Sigmoid colon (tissue), 4 donors: Measurements from ENCODE around the gene ACSL6.

ENCODE experiments used
- EP300 ChIP-seq, 4 donors: sonication (generic); formaldehyde crosslinking; IDR thresholded peaks; one replicate each; pipeline ENCODE4 v1.6.1; 2017; ENCODE audit warnings: antibody characterized with exemption in 4 of 4
- TF ChIP-seq, protein P1 (sequence below), 4 experiments: fragments of 450-650 bp in 3 of 4; fragments of 200-600 bp in 1 of 4; IDR thresholded peaks; one replicate each; pipeline ENCODE4 v1.5.1; 2016 to 2019; ENCODE audit warnings: antibody characterized with exemption in 4 of 4, mild to moderate bottlenecking in 3 of 4, moderate library complexity in 2 of 4

DNA sequence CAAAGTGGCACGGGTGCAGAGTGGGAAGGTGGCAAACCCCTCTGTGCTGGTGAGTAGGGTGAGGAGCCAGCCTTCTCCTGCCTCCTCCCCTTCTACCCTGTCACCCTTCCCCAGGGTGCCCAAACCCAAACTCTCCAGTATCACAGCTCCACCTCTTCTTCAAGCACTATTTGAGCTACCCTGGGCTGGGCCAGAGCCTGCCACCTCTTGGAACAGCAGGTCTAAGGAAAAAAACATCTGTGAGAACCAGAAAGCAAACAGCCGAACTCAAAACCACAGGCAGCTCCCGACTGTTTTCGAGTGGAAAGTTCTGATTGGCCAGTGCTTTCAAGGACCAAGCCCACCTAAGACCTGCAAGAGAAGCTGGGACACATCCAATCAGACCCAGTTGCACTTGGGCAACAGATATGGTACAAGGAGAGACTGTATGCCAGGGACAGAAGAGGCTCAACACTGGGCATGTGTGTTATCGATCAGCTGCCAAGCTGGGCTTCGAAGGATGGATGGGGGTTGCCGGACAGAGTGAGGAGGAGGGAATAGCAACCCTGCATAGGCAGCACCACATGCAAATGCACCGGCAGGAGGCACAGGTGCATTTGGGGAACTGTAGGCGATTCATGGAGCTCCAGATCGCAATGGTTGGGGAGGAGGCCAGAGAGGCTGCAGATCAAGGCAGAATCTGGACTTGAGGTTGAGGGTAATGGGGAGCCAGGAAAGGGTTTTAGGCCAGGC is 19.7 kb downstream of the ACSL6 start:
- TF ChIP-seq, protein P1, sequence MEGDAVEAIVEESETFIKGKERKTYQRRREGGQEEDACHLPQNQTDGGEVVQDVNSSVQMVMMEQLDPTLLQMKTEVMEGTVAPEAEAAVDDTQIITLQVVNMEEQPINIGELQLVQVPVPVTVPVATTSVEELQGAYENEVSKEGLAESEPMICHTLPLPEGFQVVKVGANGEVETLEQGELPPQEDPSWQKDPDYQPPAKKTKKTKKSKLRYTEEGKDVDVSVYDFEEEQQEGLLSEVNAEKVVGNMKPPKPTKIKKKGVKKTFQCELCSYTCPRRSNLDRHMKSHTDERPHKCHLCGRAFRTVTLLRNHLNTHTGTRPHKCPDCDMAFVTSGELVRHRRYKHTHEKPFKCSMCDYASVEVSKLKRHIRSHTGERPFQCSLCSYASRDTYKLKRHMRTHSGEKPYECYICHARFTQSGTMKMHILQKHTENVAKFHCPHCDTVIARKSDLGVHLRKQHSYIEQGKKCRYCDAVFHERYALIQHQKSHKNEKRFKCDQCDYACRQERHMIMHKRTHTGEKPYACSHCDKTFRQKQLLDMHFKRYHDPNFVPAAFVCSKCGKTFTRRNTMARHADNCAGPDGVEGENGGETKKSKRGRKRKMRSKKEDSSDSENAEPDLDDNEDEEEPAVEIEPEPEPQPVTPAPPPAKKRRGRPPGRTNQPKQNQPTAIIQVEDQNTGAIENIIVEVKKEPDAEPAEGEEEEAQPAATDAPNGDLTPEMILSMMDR (IDR thresholded peaks at IDR 0.05): no peak
- no peak for TF ChIP-seq EP300 (IDR thresholded peaks at IDR 0.05)
